ENCODE measurements around the gene KRT83.

DNA sequence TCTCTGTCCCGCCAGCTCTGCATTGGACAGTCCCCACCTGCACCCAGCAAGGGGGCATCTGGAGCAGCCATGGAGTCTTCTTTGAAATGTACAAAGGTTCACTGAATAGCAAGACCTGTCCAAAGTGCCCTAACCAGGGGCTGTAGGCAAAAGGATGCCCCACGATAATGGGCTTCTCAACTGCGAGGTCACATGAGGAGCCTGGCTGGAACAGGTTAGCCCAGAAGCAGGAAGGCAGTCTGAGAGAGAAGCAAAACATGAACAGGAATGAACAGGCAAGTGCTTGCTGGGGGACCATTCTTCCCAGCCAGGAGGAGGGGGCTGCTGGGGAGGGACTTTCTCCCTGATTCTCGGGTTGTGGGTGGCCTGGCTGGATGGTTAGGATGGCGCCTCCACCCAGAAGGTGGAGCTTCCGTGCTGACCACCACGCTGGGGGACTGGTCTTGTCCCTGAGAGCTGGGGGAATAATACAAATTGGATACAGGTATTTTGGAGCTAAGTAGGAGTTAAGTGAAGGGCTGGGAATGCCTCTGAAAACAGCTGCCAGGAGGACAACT is 39.0 kb upstream of the KRT83 start:
- TF ChIP-seq, protein P1, sequence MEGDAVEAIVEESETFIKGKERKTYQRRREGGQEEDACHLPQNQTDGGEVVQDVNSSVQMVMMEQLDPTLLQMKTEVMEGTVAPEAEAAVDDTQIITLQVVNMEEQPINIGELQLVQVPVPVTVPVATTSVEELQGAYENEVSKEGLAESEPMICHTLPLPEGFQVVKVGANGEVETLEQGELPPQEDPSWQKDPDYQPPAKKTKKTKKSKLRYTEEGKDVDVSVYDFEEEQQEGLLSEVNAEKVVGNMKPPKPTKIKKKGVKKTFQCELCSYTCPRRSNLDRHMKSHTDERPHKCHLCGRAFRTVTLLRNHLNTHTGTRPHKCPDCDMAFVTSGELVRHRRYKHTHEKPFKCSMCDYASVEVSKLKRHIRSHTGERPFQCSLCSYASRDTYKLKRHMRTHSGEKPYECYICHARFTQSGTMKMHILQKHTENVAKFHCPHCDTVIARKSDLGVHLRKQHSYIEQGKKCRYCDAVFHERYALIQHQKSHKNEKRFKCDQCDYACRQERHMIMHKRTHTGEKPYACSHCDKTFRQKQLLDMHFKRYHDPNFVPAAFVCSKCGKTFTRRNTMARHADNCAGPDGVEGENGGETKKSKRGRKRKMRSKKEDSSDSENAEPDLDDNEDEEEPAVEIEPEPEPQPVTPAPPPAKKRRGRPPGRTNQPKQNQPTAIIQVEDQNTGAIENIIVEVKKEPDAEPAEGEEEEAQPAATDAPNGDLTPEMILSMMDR (IDR thresholded peaks at IDR 0.05): no peak
- no peak for TF ChIP-seq POLR2AphosphoS5 (IDR thresholded peaks at IDR 0.05)
